Measurements from ENCODE around the gene RNF115.
A peak's percentile ranks its signal among the peaks of the same experiment; 100 is the strongest.

Gene RNF115

GRCh38 chr1:145858238-145858900 is 34.5 kb upstream of the RNF115 start:
- peak; percentile 40 for DNase-seq (ENCODE audit: low read depth)
- TF ChIP-seq CTCF (IDR thresholded peaks at IDR 0.05; ENCODE audit: low read length, missing control alignments), result no peak
- H3K4me3 ChIP-seq (replicated peaks; ENCODE audit: low read depth, low read length), result peak overlapping the region; percentile 99

GRCh38 chr1:145857170-145857569 is 33.3 kb upstream of the RNF115 start:
- no peak for TF ChIP-seq CTCF (IDR thresholded peaks at IDR 0.05; ENCODE audit: low read length, missing control alignments)
- H3K4me3 ChIP-seq (replicated peaks; ENCODE audit: low read depth, low read length), result no peak overlapping the region
- no peak for DNase-seq (ENCODE audit: low read depth)

GRCh38 chr1:145855426-145855948 is 31.6 kb upstream of the RNF115 start:
- DNase-seq (ENCODE audit: low read depth), result no peak
- peak; percentile 4 for TF ChIP-seq CTCF (IDR thresholded peaks at IDR 0.05; ENCODE audit: low read length, missing control alignments)
- H3K4me3 ChIP-seq (replicated peaks; ENCODE audit: low read depth, low read length), result no peak overlapping the region

- peak; percentile 81 for DNase-seq (ENCODE audit: low read depth)
- H3K4me3 ChIP-seq (replicated peaks; ENCODE audit: low read depth, low read length), result no peak overlapping the region
- peak; percentile 41 for TF ChIP-seq CTCF (IDR thresholded peaks at IDR 0.05; ENCODE audit: low read length, missing control alignments)
These were observed 25.7 kb upstream of the RNF115 start for GRCh38 chr1:145849356-145850160.

GRCh38 chr1:145847827-145848226 is 23.9 kb upstream of the RNF115 start:
- TF ChIP-seq CTCF (IDR thresholded peaks at IDR 0.05; ENCODE audit: low read length, missing control alignments), result no peak
- DNase-seq (ENCODE audit: low read depth), result no peak
- H3K4me3 ChIP-seq (replicated peaks; ENCODE audit: low read depth, low read length), result no peak overlapping the region

- peak; percentile 43 for DNase-seq (ENCODE audit: low read depth)
- peak; percentile 72 for TF ChIP-seq CTCF (IDR thresholded peaks at IDR 0.05; ENCODE audit: low read length, missing control alignments)
- peak overlapping the region; percentile 59 for H3K4me3 ChIP-seq (replicated peaks; ENCODE audit: low read depth, low read length)
These were observed 22.3 kb upstream of the RNF115 start for GRCh38 chr1:145846201-145846612.
